Loucy (cell line): ENCODE results near the gene CFAP77.

Experiments used
- H2AFZ ChIP-seq: fragments of 200-600 bp; sonication (generic); 2 replicates; pipeline ENCODE4 v1.6.0; 2016; ENCODE audit warnings: antibody characterized with exemption, mild to moderate bottlenecking, low read length, moderate library complexity
- H3F3A ChIP-seq: fragments of 200-600 bp; 2 replicates; pipeline ENCODE4 v1.6.0; 2016; ENCODE audit warnings: antibody characterized with exemption, low read depth, mild to moderate bottlenecking
- H3K27me3 ChIP-seq: fragments of 200-600 bp; sonication (generic); 2 replicates; pipeline ENCODE4 v1.6.1; 2014; ENCODE audit warnings: low read length, mild to moderate bottlenecking; ENCODE audit not compliant: insufficient read depth, poor library complexity, severe bottlenecking
- H3K36me3 ChIP-seq: fragments of 200-600 bp; sonication (generic); 2 replicates; pipeline ENCODE4 v1.6.1; 2016; ENCODE audit warnings: low read length; ENCODE audit not compliant: insufficient read depth
- H3K4me1 ChIP-seq: fragments of 200-600 bp; sonication (generic); 2 replicates; pipeline ENCODE4 v1.5.1; 2014; ENCODE audit warnings: low read length, mild to moderate bottlenecking; ENCODE audit not compliant: insufficient read depth, poor library complexity, severe bottlenecking
- H3K4me2 ChIP-seq: fragments of 200-600 bp; sonication (generic); 2 replicates; pipeline ENCODE4 v1.6.0; 2014; ENCODE audit warnings: antibody characterized with exemption, low read length, low read depth, mild to moderate bottlenecking; ENCODE audit not compliant: poor library complexity, severe bottlenecking
- H3K4me3 ChIP-seq: fragments of 200-600 bp; sonication (generic); 2 replicates; pipeline ENCODE4 v1.5.1; 2014; ENCODE audit warnings: low read length, mild to moderate bottlenecking, mixed read lengths; ENCODE audit not compliant: poor library complexity, severe bottlenecking
- H3K79me2 ChIP-seq: fragments of 200-600 bp; sonication (generic); 2 replicates; pipeline ENCODE4 v1.6.1; 2014; ENCODE audit warnings: low read length; ENCODE audit not compliant: insufficient read depth
- H3K9ac ChIP-seq: fragments of 200-600 bp; sonication (generic); 2 replicates; pipeline ENCODE4 v1.6.0; 2014; ENCODE audit warnings: mild to moderate bottlenecking, low read depth, low read length, moderate library complexity; ENCODE audit not compliant: poor library complexity, severe bottlenecking
- H3K9me2 ChIP-seq: fragments of 200-600 bp; sonication (generic); replicated peaks from 2 replicates; pipeline ENCODE4 v1.6.1; 2016; ENCODE audit warnings: low read depth, low read length, mixed read lengths
- H3K9me3 ChIP-seq: fragments of 200-600 bp; sonication (generic); 2 replicates; pipeline ENCODE4 v1.6.1; 2014; ENCODE audit warnings: mild to moderate bottlenecking, antibody characterized with exemption, low read length, low read depth; ENCODE audit not compliant: insufficient read depth
- H4K20me1 ChIP-seq: fragments of 200-600 bp; sonication (generic); 2 replicates; pipeline ENCODE4 v1.6.0; 2014; ENCODE audit warnings: antibody characterized with exemption, low read length, mild to moderate bottlenecking; ENCODE audit not compliant: insufficient read depth, poor library complexity, severe bottlenecking
- EZH2phosphoT487 ChIP-seq: fragments of 200-600 bp; IDR thresholded peaks from 2 replicates; pipeline ENCODE4 v1.6.1; 2018; ENCODE audit warnings: antibody characterized with exemption, mild to moderate bottlenecking, moderate library complexity, borderline replicate concordance
- TF ChIP-seq, protein P1 (sequence below): fragments of 200-600 bp; sonication (generic); conservative IDR thresholded peaks from 2 replicates; pipeline ENCODE4 v1.5.1; 2014; ENCODE audit warnings: mild to moderate bottlenecking, antibody characterized with exemption, low read length

Gene CFAP77

DNA sequence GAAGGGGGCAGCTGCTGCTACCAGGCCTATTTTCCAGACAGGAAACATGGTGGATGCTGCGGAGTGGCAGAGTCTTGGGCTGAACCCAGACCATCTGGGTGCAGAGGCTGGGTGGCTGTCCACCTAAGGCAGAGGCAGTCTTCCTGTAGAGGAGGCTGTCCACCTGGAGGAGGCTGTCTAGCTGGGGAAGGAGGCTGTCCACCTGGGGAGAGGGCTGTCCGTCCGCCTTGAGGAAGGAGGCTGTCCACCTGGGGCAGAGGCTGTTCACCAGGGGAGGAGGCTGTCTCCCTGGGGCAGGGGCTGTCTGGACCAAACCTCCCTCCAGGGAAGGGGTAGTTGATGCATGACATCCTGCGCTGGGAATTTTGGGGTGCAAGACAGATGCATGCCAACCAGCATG is 133.2 kb downstream of the CFAP77 start:
- no peaks in the 10 kb centered on the region for H3K27me3 ChIP-seq
- H3K4me3 ChIP-seq: no peak overlapping the region
- no peaks in the 10 kb centered on the region for H3K9me2 ChIP-seq
- no peaks in the 10 kb centered on the region for H3K79me2 ChIP-seq
- peaks cover 7% of the 10 kb centered on the region for H3K4me1 ChIP-seq
- H3F3A ChIP-seq: no peaks in the 10 kb centered on the region
- no peak for TF ChIP-seq EZH2phosphoT487
- TF ChIP-seq, protein P1, sequence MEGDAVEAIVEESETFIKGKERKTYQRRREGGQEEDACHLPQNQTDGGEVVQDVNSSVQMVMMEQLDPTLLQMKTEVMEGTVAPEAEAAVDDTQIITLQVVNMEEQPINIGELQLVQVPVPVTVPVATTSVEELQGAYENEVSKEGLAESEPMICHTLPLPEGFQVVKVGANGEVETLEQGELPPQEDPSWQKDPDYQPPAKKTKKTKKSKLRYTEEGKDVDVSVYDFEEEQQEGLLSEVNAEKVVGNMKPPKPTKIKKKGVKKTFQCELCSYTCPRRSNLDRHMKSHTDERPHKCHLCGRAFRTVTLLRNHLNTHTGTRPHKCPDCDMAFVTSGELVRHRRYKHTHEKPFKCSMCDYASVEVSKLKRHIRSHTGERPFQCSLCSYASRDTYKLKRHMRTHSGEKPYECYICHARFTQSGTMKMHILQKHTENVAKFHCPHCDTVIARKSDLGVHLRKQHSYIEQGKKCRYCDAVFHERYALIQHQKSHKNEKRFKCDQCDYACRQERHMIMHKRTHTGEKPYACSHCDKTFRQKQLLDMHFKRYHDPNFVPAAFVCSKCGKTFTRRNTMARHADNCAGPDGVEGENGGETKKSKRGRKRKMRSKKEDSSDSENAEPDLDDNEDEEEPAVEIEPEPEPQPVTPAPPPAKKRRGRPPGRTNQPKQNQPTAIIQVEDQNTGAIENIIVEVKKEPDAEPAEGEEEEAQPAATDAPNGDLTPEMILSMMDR: no peak
- no peaks in the 10 kb centered on the region for H3K36me3 ChIP-seq
- H2AFZ ChIP-seq: no peak overlapping the region
- no peak overlapping the region for H3K9ac ChIP-seq
- H3K9me3 ChIP-seq: no peaks in the 10 kb centered on the region
- no peak overlapping the region for H3K4me2 ChIP-seq
- H4K20me1 ChIP-seq: no peaks in the 10 kb centered on the region

DNA sequence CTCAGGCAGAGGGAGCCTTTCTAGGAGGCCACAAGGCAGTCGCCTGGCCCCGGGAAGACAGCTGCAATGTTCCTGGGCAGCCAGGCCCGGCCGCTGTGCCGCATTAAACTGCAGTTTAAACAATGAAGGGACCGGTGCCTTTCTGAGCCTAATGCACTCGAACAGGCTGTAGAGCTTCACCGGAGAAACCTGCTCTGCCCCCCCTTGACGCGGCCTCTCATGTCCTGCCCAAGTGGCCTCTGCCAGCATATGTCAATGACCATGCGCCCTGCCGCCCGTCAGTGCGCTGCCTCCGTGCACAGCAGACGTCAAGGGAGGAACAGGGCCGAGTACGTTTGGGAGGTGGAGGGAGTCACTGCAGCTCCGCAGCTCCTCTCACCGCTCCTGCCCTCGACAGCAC is 133.9 kb downstream of the CFAP77 start:
- Histone ChIP-seq H3F3A (no peaks in the 10 kb centered on the region), H4K20me1 (no peaks in the 10 kb centered on the region), H3K4me1 (peaks cover 7% of the 10 kb centered on the region), H3K79me2 (no peaks in the 10 kb centered on the region), H3K9me3 (no peaks in the 10 kb centered on the region), H2AFZ (no peak overlapping the region), H3K36me3 (no peaks in the 10 kb centered on the region), H3K9ac (no peak overlapping the region), H3K4me2 (no peak overlapping the region), H3K4me3 (no peak overlapping the region), H3K27me3 (no peaks in the 10 kb centered on the region), H3K9me2 (no peaks in the 10 kb centered on the region)
- no peak for TF ChIP-seq EZH2phosphoT487
- TF ChIP-seq, protein P1: no peak

DNA sequence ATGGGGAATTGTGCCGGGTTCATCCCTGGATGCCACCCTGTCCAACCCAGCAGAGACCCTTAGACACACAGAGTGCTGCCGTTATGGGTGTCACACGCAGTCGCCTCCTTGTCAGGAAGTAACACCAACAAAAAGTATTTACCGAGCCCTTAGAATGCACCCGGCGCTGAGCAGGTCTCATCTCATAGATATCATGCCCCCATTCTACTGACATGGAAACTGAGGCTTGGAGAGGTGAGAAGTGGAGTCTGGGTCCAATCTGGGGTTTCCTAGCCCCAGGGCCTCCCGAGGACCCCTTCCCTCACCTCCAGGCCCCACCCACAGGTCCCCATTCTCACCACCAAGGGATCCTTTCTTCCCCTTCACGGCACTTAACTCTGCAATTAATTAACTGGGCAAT is 135.6 kb downstream of the CFAP77 start:
- no peak overlapping the region for H3K9ac ChIP-seq
- no peaks in the 10 kb centered on the region for H3F3A ChIP-seq
- H3K9me3 ChIP-seq: no peaks in the 10 kb centered on the region

More for the DNA sequence above, 135.6 kb downstream of the CFAP77 start:
- H4K20me1 ChIP-seq: no peaks in the 10 kb centered on the region
- no peaks in the 10 kb centered on the region for H3K9me2 ChIP-seq
- no peaks in the 10 kb centered on the region for H3K36me3 ChIP-seq
- peak overlapping the region; percentile 94; the same call in 1 of the 2 replicates for H2AFZ ChIP-seq
- TF ChIP-seq, protein P1: no peak
- no peak for TF ChIP-seq EZH2phosphoT487
- H3K4me1 ChIP-seq: peaks cover 7% of the 10 kb centered on the region
- H3K4me2 ChIP-seq: peak overlapping the region; percentile 88
- no peak overlapping the region for H3K4me3 ChIP-seq
- no peaks in the 10 kb centered on the region for H3K27me3 ChIP-seq
- H3K79me2 ChIP-seq: no peaks in the 10 kb centered on the region
